ENCODE data around the gene KLHDC8A.
A peak's percentile ranks its signal among the peaks of the same experiment; 100 is the strongest.

Gene KLHDC8A

GRCh38 chr1:205328476-205328875 is 28.2 kb downstream of the KLHDC8A start:
- H3K4me1 ChIP-seq, result peaks cover 4% of the 10 kb centered on the region
- no peaks in the 10 kb centered on the region for H3K9me3 ChIP-seq
- peaks cover 2% of the 10 kb centered on the region; the same call in 1 of the 2 replicates for H3K27me3 ChIP-seq (ENCODE audit: low read depth)
- no peak for DNase-seq (ENCODE audit: low spot score in 2 of 2)
- in situ Hi-C loops (cut with MboI; ENCODE audit: low sequenced_read_pairs), result loop anchor here (5.0 kb wide), 1 partner anchor 51 kb away; no protein-coding TSS in a partner anchor
- no peak overlapping the region for H3K4me3 ChIP-seq
- no peaks in the 10 kb centered on the region for H3K36me3 ChIP-seq (replicated peaks)

GRCh38 chr1:205326812-205327466 is 29.8 kb downstream of the KLHDC8A start:
- Histone ChIP-seq H3K4me3 (no peak overlapping the region), H3K4me1 (peaks cover 4% of the 10 kb centered on the region), H3K9me3 (no peaks in the 10 kb centered on the region), H3K27me3 (ENCODE audit: low read depth) (peaks cover 2% of the 10 kb centered on the region; the same call in 1 of the 2 replicates), H3K36me3 (replicated peaks) (no peaks in the 10 kb centered on the region)
- in situ Hi-C loops (cut with MboI; ENCODE audit: low sequenced_read_pairs), result loop anchor here (5.0 kb wide), 1 partner anchor 50 kb away; no protein-coding TSS in a partner anchor
- no peak for DNase-seq (ENCODE audit: low spot score in 2 of 2)

- Histone ChIP-seq H3K36me3 (replicated peaks) (no peaks in the 10 kb centered on the region), H3K27me3 (ENCODE audit: low read depth) (peaks cover 2% of the 10 kb centered on the region; the same call in 1 of the 2 replicates), H3K4me1 (peaks cover 7% of the 10 kb centered on the region), H3K4me3 (no peak overlapping the region), H3K9me3 (no peaks in the 10 kb centered on the region)
- peak; percentile 68 to 85 for DNase-seq (ENCODE audit: low spot score in 2 of 2)
- in situ Hi-C loops (cut with MboI; ENCODE audit: low sequenced_read_pairs), result loop anchor here (5.0 kb wide), 1 partner anchor 48 kb away; no protein-coding TSS in a partner anchor
These were observed 31.3 kb downstream of the KLHDC8A start for GRCh38 chr1:205325334-205325884.

GRCh38 chr1:205324781-205325180 is 31.9 kb downstream of the KLHDC8A start:
- in situ Hi-C loops (cut with MboI; ENCODE audit: low sequenced_read_pairs), result loop anchor here (5.0 kb wide), 1 partner anchor 47 kb away; no protein-coding TSS in a partner anchor
- peaks cover 9% of the 10 kb centered on the region for H3K4me1 ChIP-seq

GRCh38 chr1:205323794-205324193 is 32.9 kb downstream of the KLHDC8A start:
- Histone ChIP-seq H3K4me3 (no peak overlapping the region), H3K27me3 (ENCODE audit: low read depth) (peaks cover 2% of the 10 kb centered on the region; the same call in 1 of the 2 replicates), H3K9me3 (no peaks in the 10 kb centered on the region), H3K36me3 (replicated peaks) (no peaks in the 10 kb centered on the region), H3K4me1 (peaks cover 18% of the 10 kb centered on the region)
- DNase-seq (ENCODE audit: low spot score in 2 of 2), result no peak
- in situ Hi-C loops (cut with MboI; ENCODE audit: low sequenced_read_pairs), result no loop called here

More at GRCh38 chr1:205324781-205325180, 31.9 kb downstream of the KLHDC8A start:
- no peak for DNase-seq (ENCODE audit: low spot score in 2 of 2)
- H3K4me3 ChIP-seq, result no peak overlapping the region
- peaks cover 2% of the 10 kb centered on the region; the same call in 1 of the 2 replicates for H3K27me3 ChIP-seq (ENCODE audit: low read depth)
- H3K9me3 ChIP-seq, result no peaks in the 10 kb centered on the region
- H3K36me3 ChIP-seq (replicated peaks), result no peaks in the 10 kb centered on the region

- Histone ChIP-seq H3K4me1 (peaks cover 37% of the 10 kb centered on the region), H3K9me3 (no peaks in the 10 kb centered on the region), H3K4me3 (peak overlapping the region; percentile 78; the same call in 1 of the 2 replicates), H3K36me3 (replicated peaks) (no peaks in the 10 kb centered on the region; the same call in 1 of the 2 replicates), H3K27me3 (ENCODE audit: low read depth) (0 out of 2 replicates have a peak, but pooled peaks cover 2% of the 10 kb centered on the region)
- no peak for DNase-seq (ENCODE audit: low spot score in 2 of 2)
- in situ Hi-C loops (cut with MboI; ENCODE audit: low sequenced_read_pairs), result no loop called here
These were observed 34.8 kb downstream of the KLHDC8A start for GRCh38 chr1:205321959-205322283.

- peak within 1 kb of the TSS; percentile 78 for H3K4me3 ChIP-seq
- no peaks in the 10 kb centered on the region for H3K9me3 ChIP-seq
- H3K4me1 ChIP-seq, result peaks cover 42% of the 10 kb centered on the region
- DNase-seq (ENCODE audit: low spot score in 2 of 2), result peak; percentile 81 to 95
- H3K27me3 ChIP-seq (ENCODE audit: low read depth), result 0 out of 2 replicates have a peak, but pooled peaks cover 2% of the 10 kb centered on the region
- H3K36me3 ChIP-seq (replicated peaks), result no peaks in the 10 kb centered on the region; the same call in 1 of the 2 replicates
- in situ Hi-C loops (cut with MboI; ENCODE audit: low sequenced_read_pairs), result no loop called here
These were observed 35.4 kb downstream of the KLHDC8A start, which contains the start of gene NUAK2 for GRCh38 chr1:205321162-205321958. Gene NUAK2 (minus strand): TSS chr1:205321745. CDS start chr1:205321628, 117 bp downstream.

- in situ Hi-C loops (cut with MboI; ENCODE audit: low sequenced_read_pairs), result no loop called here
- DNase-seq (ENCODE audit: low spot score in 2 of 2), result peak in 1 of 2 experiments; percentile 35
- Histone ChIP-seq H3K4me3 (peak overlapping the region; percentile 78), H3K36me3 (replicated peaks) (no peaks in the 10 kb centered on the region; the same call in 1 of the 2 replicates), H3K27me3 (ENCODE audit: low read depth) (no peaks in the 10 kb centered on the region), H3K9me3 (no peaks in the 10 kb centered on the region), H3K4me1 (peaks cover 52% of the 10 kb centered on the region)
These were observed 37.4 kb downstream of the KLHDC8A start for GRCh38 chr1:205319081-205320018.

- Histone ChIP-seq H3K9me3 (no peaks in the 10 kb centered on the region), H3K36me3 (replicated peaks) (no peaks in the 10 kb centered on the region; the same call in 1 of the 2 replicates), H3K4me1 (peaks cover 59% of the 10 kb centered on the region), H3K4me3 (no peak overlapping the region), H3K27me3 (ENCODE audit: low read depth) (no peaks in the 10 kb centered on the region)
- DNase-seq (ENCODE audit: low spot score in 2 of 2), result peak in 1 of 2 experiments; percentile 46
- in situ Hi-C loops (cut with MboI; ENCODE audit: low sequenced_read_pairs), result no loop called here
These were observed 38.3 kb downstream of the KLHDC8A start for GRCh38 chr1:205318231-205318991.

GRCh38 chr1:205317311-205317917 is 39.3 kb downstream of the KLHDC8A start:
- Histone ChIP-seq H3K4me3 (no peak overlapping the region), H3K36me3 (replicated peaks) (no peaks in the 10 kb centered on the region; the same call in 1 of the 2 replicates), H3K27me3 (ENCODE audit: low read depth) (no peaks in the 10 kb centered on the region), H3K4me1 (peaks cover 67% of the 10 kb centered on the region), H3K9me3 (no peaks in the 10 kb centered on the region)
- in situ Hi-C loops (cut with MboI; ENCODE audit: low sequenced_read_pairs), result no loop called here
- DNase-seq (ENCODE audit: low spot score in 2 of 2), result peak in 1 of 2 experiments; percentile 76

GRCh38 chr1:205316161-205316566 is 40.6 kb downstream of the KLHDC8A start:
- peaks cover 6% of the 10 kb centered on the region; the same call in 1 of the 2 replicates for H3K36me3 ChIP-seq (replicated peaks)
- no peaks in the 10 kb centered on the region for H3K9me3 ChIP-seq
- no peaks in the 10 kb centered on the region for H3K27me3 ChIP-seq (ENCODE audit: low read depth)
- no peak overlapping the region for H3K4me3 ChIP-seq
- H3K4me1 ChIP-seq, result peaks cover 64% of the 10 kb centered on the region
- in situ Hi-C loops (cut with MboI; ENCODE audit: low sequenced_read_pairs), result no loop called here
- DNase-seq (ENCODE audit: low spot score in 2 of 2), result no peak

All from HAP-1 (cell line).